ENCODE results near the gene FBXO34.

Gene FBXO34

GRCh38 chr14:55272922-55273321 lies 1.7 kb downstream of the FBXO34 start:
- Histone ChIP-seq H3K27ac (no peak overlapping the region), H3K4me3 (ENCODE audit: low read depth, low read length) (no peak overlapping the region), H3K9me3 (ENCODE audit: severe bottlenecking) (no peaks in the 10 kb centered on the region)

GRCh38 chr14:55274146-55274545 lies 2.9 kb downstream of the FBXO34 start:
- no peak overlapping the region for H3K27ac ChIP-seq
- TF ChIP-seq CTCF (IDR thresholded peaks at IDR 0.05; ENCODE audit: low read depth, low read length): no peak
- H3K9me3 ChIP-seq (ENCODE audit: severe bottlenecking): no peaks in the 10 kb centered on the region
- no peaks in the 10 kb centered on the region for H3K27me3 ChIP-seq (ENCODE audit: insufficient read depth, low read depth, severe bottlenecking)
- DNase-seq: no peak
- H3K4me3 ChIP-seq (ENCODE audit: low read depth, low read length): no peak overlapping the region
- H3K36me3 ChIP-seq: peaks cover 3% of the 10 kb centered on the region; the same call in 1 of the 2 replicates

More at GRCh38 chr14:55272922-55273321, 1.7 kb downstream of the FBXO34 start:
- no peak for TF ChIP-seq CTCF (IDR thresholded peaks at IDR 0.05; ENCODE audit: low read depth, low read length)
- H3K27me3 ChIP-seq (ENCODE audit: insufficient read depth, low read depth, severe bottlenecking): no peaks in the 10 kb centered on the region
- no peak for DNase-seq
- H3K36me3 ChIP-seq: peaks cover 3% of the 10 kb centered on the region; the same call in 1 of the 2 replicates

GRCh38 chr14:55274751-55275150 lies 3.5 kb downstream of the FBXO34 start:
- no peaks in the 10 kb centered on the region for H3K27me3 ChIP-seq (ENCODE audit: insufficient read depth, low read depth, severe bottlenecking)
- no peaks in the 10 kb centered on the region for H3K9me3 ChIP-seq (ENCODE audit: severe bottlenecking)
- TF ChIP-seq CTCF (IDR thresholded peaks at IDR 0.05; ENCODE audit: low read depth, low read length): no peak
- H3K27ac ChIP-seq: no peak overlapping the region
- H3K36me3 ChIP-seq: peaks cover 3% of the 10 kb centered on the region; the same call in 1 of the 2 replicates
- DNase-seq: no peak
- H3K4me3 ChIP-seq (ENCODE audit: low read depth, low read length): no peak overlapping the region

GRCh38 chr14:55276736-55277135 lies 5.5 kb downstream of the FBXO34 start:
- TF ChIP-seq CTCF (IDR thresholded peaks at IDR 0.05; ENCODE audit: low read depth, low read length): no peak
- H3K27me3 ChIP-seq (ENCODE audit: insufficient read depth, low read depth, severe bottlenecking): no peaks in the 10 kb centered on the region
- no peak overlapping the region for H3K27ac ChIP-seq
- H3K36me3 ChIP-seq: peaks cover 1% of the 10 kb centered on the region; the same call in 1 of the 2 replicates
- no peak overlapping the region for H3K4me3 ChIP-seq (ENCODE audit: low read depth, low read length)
- H3K9me3 ChIP-seq (ENCODE audit: severe bottlenecking): no peaks in the 10 kb centered on the region
- no peak for DNase-seq

- no peak overlapping the region for H3K4me3 ChIP-seq (ENCODE audit: low read depth, low read length)
- no peaks in the 10 kb centered on the region; the same call in 1 of the 2 replicates for H3K36me3 ChIP-seq
- H3K27me3 ChIP-seq (ENCODE audit: insufficient read depth, low read depth, severe bottlenecking): no peaks in the 10 kb centered on the region
- TF ChIP-seq CTCF (IDR thresholded peaks at IDR 0.05; ENCODE audit: low read depth, low read length): no peak
- DNase-seq: no peak
- H3K9me3 ChIP-seq (ENCODE audit: severe bottlenecking): no peaks in the 10 kb centered on the region
- H3K27ac ChIP-seq: no peak overlapping the region
Observed at GRCh38 chr14:55277972-55278740, 6.9 kb downstream of the FBXO34 start.
